SK-N-MC (cell line): ENCODE results near the gene CRACDL.

Source experiments
- EZH2 ChIP-seq: fragments of 200-600 bp; sonication (generic); IDR thresholded peaks from one replicate; pipeline ENCODE4 v1.6.1; 2017; ENCODE audit warnings: antibody characterized with exemption
- POLR2AphosphoS5 ChIP-seq: IDR thresholded peaks from 2 replicates; pipeline ENCODE4 v1.6.1; 2012; ENCODE audit warnings: mild to moderate bottlenecking, low read depth, low read length, borderline replicate concordance

DNA sequence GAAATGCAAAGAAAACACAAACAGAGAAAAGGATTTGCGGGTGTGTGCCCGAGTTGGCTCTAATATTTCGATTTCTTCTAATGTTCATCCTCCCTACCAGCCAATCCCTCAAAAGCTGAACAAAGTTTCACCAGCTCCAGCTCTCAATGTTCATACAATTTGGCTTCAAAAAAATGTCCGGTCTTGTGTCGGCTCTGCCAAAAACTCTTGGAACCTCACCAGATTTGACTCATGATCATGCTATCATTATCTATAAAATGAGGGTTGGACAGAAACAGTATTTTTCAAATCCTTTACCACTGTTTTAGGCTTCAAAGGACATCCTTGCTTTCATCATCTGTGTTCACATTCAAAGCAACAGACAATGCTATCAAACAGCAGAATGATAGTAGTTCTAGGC lies 88.2 kb downstream of the CRACDL start:
- no peak for TF ChIP-seq POLR2AphosphoS5
- TF ChIP-seq EZH2 = no peak
